K562 (cell line): ENCODE measurements around the gene HOXC12. TPM values are rescaled to one million over a fixed set of nuclear protein-coding genes. Genes with fewer than 3 reads are reported as not detected.

Experiments
- ATAC-seq: fragments of 200-7000 bp; cut with Tn5 transposase; 3 replicates; pipeline ENCODE4 v1.9.1; 2020; ENCODE audit warnings: moderate library complexity
- BruUV-seq: library from RNA; stranded (reverse); fragments of 400-500 nt; replicated peaks from 2 replicates; lab custom pipeline; 2021; lab: Mats Ljungman, UMichigan
- CTCF ChIA-PET: fragments of 300-600 bp; formaldehyde crosslinking; extraction: SDS; loops from one replicate; lab custom pipeline; 2021; ENCODE audit warnings: low intra/inter-chr PET ratio; lab: Yijun Ruan, JAX
- POLR2A ChIA-PET: fragments of 300-600, 350-650 bp; sonication (Branson Sonifier 250); formaldehyde crosslinking; extraction: SDS; loops from one replicate; lab custom pipeline; 2021; ENCODE audit warnings: antibody characterized with exemption, inconsistent platforms; lab: Yijun Ruan, JAX
- DNase-seq, 4 experiments: peaks; one replicate each; pipeline versions ENCODE4 v3.0.0 to v3.0.0-alpha.2; 2011 to 2018; ENCODE audit warnings: low spot score in 3 of 4, mixed read lengths in 3 of 4; ENCODE audit errors: extremely low read depth in 1 of 4
- FAIRE-seq: peaks from 2 replicates; lab custom pipeline; 2011; peaks lifted over from hg19 to GRCh38; lab: Jason Lieb, UNC
- H2AFZ ChIP-seq: 2 replicates; pipeline ENCODE4 v1.6.0; 2011; ENCODE audit warnings: low read depth, low read length, control low read depth, inconsistent platforms
- H3K27ac ChIP-seq: fragments of 200-600 bp; 3 replicates; pipeline ENCODE4 v1.8.0; 2011; ENCODE audit warnings: low read depth, mild to moderate bottlenecking, control low read depth, inconsistent platforms, low read length, moderate library complexity, mixed read lengths; ENCODE audit errors: extremely low read depth
- H3K27me3 ChIP-seq, 2 experiments: fragments of 300-600 bp in 1 of 2; 2 replicates in 1 of 2; 3 replicates in 1 of 2; pipeline versions ENCODE4 v1.6.0 to v1.8.0; 2011; ENCODE audit warnings: inconsistent platforms in 2 of 2, low read length in 2 of 2, mild to moderate bottlenecking in 1 of 2, mixed read lengths in 1 of 2, moderate library complexity in 1 of 2; ENCODE audit not compliant: control insufficient read depth in 2 of 2, insufficient read depth in 2 of 2
- H3K36me3 ChIP-seq: fragments of 300-600 bp; 3 replicates; pipeline ENCODE4 v1.8.0; 2011; ENCODE audit warnings: mild to moderate bottlenecking, low read length, inconsistent platforms; ENCODE audit not compliant: control insufficient read depth, insufficient read depth
- H3K4me1 ChIP-seq, 2 experiments: fragments of 200-600 bp in 1 of 2; replicated peaks in 1 of 2; 2 replicates in 1 of 2; 3 replicates in 1 of 2; pipeline versions ENCODE4 v1.5.1 to v1.8.0; 2011; ENCODE audit warnings: inconsistent platforms in 2 of 2, low read length in 2 of 2, mild to moderate bottlenecking in 1 of 2, mixed read lengths in 1 of 2, moderate library complexity in 1 of 2; ENCODE audit not compliant: control insufficient read depth in 2 of 2, insufficient read depth in 2 of 2
- H3K4me2 ChIP-seq: 2 replicates; pipeline ENCODE4 v1.6.1; 2011; ENCODE audit warnings: low read length, control low read depth, inconsistent platforms, mixed read lengths; ENCODE audit not compliant: insufficient read depth
- H3K4me3 ChIP-seq: fragments of 200-600 bp; sonication (generic), shearing (Covaris generic); 2 replicates; pipeline ENCODE4 v1.5.1; 2016; ENCODE audit warnings: control low read depth, inconsistent platforms
- H3K79me2 ChIP-seq: fragments of 200-600 bp; 3 replicates; pipeline ENCODE4 v1.8.0; 2011; ENCODE audit warnings: low read length, inconsistent platforms; ENCODE audit not compliant: control insufficient read depth, insufficient read depth
- H3K9ac ChIP-seq, 2 experiments: 2 replicates each; pipeline versions ENCODE4 v1.6.0 to v1.6.1; 2011; ENCODE audit warnings: low read depth in 2 of 2, low read length in 2 of 2, control low read depth in 1 of 2, inconsistent platforms in 1 of 2, mild to moderate bottlenecking in 1 of 2, mixed read lengths in 1 of 2; ENCODE audit not compliant: insufficient read depth in 1 of 2
- H3K9me1 ChIP-seq: one replicate; pipeline ENCODE4 v1.6.0; 2011; ENCODE audit warnings: inconsistent platforms, mild to moderate bottlenecking, low read length, moderate library complexity; ENCODE audit not compliant: control insufficient read depth, insufficient read depth
- H3K9me3 ChIP-seq: replicated peaks from 2 replicates; pipeline ENCODE4 v1.5.1; 2011; ENCODE audit warnings: low read depth, low read length, inconsistent platforms; ENCODE audit not compliant: control insufficient read depth, insufficient read depth
- H4K20me1 ChIP-seq: replicated peaks from 2 replicates; pipeline ENCODE4 v1.6.1; 2011; ENCODE audit warnings: low read length, inconsistent platforms, mixed read lengths; ENCODE audit not compliant: control insufficient read depth, insufficient read depth
- CHD4 ChIP-seq: fragments of 200-600 bp; sonication (generic); IDR thresholded peaks from 3 replicates; pipeline ENCODE4 v1.6.1; 2012; ENCODE audit warnings: low read depth, mild to moderate bottlenecking, mixed read lengths, low read length, inconsistent platforms; ENCODE audit not compliant: insufficient read depth, insufficient replicate concordance, poor library complexity, severe bottlenecking
- KDM4B ChIP-seq, 2 experiments: fragments of 450-650 bp in 1 of 2; sonication (generic) in 1 of 2; IDR thresholded peaks; 2 replicates each; pipeline ENCODE4 v1.6.1; 2016 to 2017; ENCODE audit warnings: borderline replicate concordance in 2 of 2, antibody characterized with exemption in 1 of 2, low read depth in 1 of 2, mild to moderate bottlenecking in 1 of 2
- NFXL1 ChIP-seq: fragments of 450-650 bp; formaldehyde crosslinking; IDR thresholded peaks from 2 replicates; pipeline ENCODE4 v1.4.0; 2021; ENCODE audit warnings: mild to moderate bottlenecking
- NKRF ChIP-seq: fragments of 450-650 bp; IDR thresholded peaks from 2 replicates; pipeline ENCODE4 v1.6.1; 2016; ENCODE audit warnings: borderline replicate concordance
- NR1H2 ChIP-seq: sonication (generic); formaldehyde crosslinking; IDR thresholded peaks from 2 replicates; pipeline ENCODE4 v1.4.0; 2020; ENCODE audit warnings: mild to moderate bottlenecking, missing genetic modification reagents
- PHB2 ChIP-seq: fragments of 450-650 bp; IDR thresholded peaks from 2 replicates; pipeline ENCODE4 v1.6.1; 2017; ENCODE audit warnings: low read depth
- PPARD ChIP-seq: fragments of 250-450 bp; sonication (Bioruptor Pico); IDR thresholded peaks from 2 replicates; pipeline ENCODE4 v1.8.0; 2022; ENCODE audit warnings: inconsistent platforms, mild to moderate bottlenecking, moderate library complexity
- RBM34 ChIP-seq: fragments of 200-400 bp; formaldehyde crosslinking; IDR thresholded peaks from 2 replicates; pipeline ENCODE4 v1.6.1; 2018; ENCODE audit warnings: low read length, borderline replicate concordance; ENCODE audit not compliant: insufficient read depth
- SP1 ChIP-seq: sonication (generic); formaldehyde crosslinking; IDR thresholded peaks from 2 replicates; pipeline ENCODE4 v1.8.1; 2022; ENCODE audit warnings: mild to moderate bottlenecking, missing genetic modification reagents
- ZKSCAN3 ChIP-seq: fragments of 250-450 bp; sonication (Bioruptor Pico); IDR thresholded peaks from 2 replicates; pipeline ENCODE4 v1.4.0; 2020
- ZNF253 ChIP-seq: fragments of 250-450 bp; sonication (Bioruptor Pico); conservative IDR thresholded peaks from 2 replicates; pipeline ENCODE4 v1.6.1; 2021; ENCODE audit warnings: mild to moderate bottlenecking
- ZNF583 ChIP-seq: fragments of 250-450 bp; sonication (Bioruptor Pico); IDR thresholded peaks from 2 replicates; pipeline ENCODE4 v1.4.0; 2020
- ZNF830 ChIP-seq: fragments of 250-450 bp; sonication (Bioruptor Pico); IDR thresholded peaks from 2 replicates; pipeline ENCODE4 v1.5.0; 2021; ENCODE audit warnings: mild to moderate bottlenecking
- WGBS: fragments of 100-300 bp; shearing (Covaris generic); methylation state at CpG from one replicate; pipeline ENCODE4 v1.1.6; 2016; ENCODE audit warnings: low coverage, mixed read lengths; ENCODE audit not compliant: insufficient coverage; ENCODE audit errors: missing lambda C conversion rate; 5-methylcytosine and 5-hydroxymethylcytosine counted together
- in situ Hi-C: fragments of 300-500 bp; cut with MboI; formaldehyde crosslinking; loops from 4 replicates; pipeline ENCODE4 v1.15.0; 2018; ENCODE audit warnings: inconsistent platforms, mixed read lengths
- intact Hi-C: fragments of 100-400 bp; cut with micrococcal nuclease; formaldehyde crosslinking; loops from 2 replicates; pipeline ENCODE4 v1.14.2; 2022
- polyA plus RNA-seq, 8 experiments: library from polyadenylated mRNA; depleted of rRNA in 4 of 8; stranded (reverse) in 5 of 8; unstranded in 3 of 8; fragments of >200 nt; fragmentation: Nextera tagmentation in 2 of 8; fragmentation: Illumina TruSeq in 1 of 8; extraction: Ambion mirVana in 2 of 8; extraction: Trizol in 1 of 8; gene quantifications; 2 replicates each; pipeline versions ENCODE4 v1.2.1 to v1.2.3, GENCODE V29; 2011 to 2014; ENCODE audit warnings: inconsistent platforms in 1 of 8, missing spikeins in 1 of 8
- total RNA-seq, 7 experiments: library from RNA; depleted of rRNA in 6 of 7; stranded (reverse); fragments of >200 nt in 6 of 7; fragmentation: Illumina TruSeq in 2 of 7; extraction: Trizol in 2 of 7; gene quantifications; 2 replicates each; pipeline versions ENCODE4 v1.2.1 to v1.2.3, GENCODE V29; 2011 to 2021; ENCODE audit warnings: low replicate concordance in 1 of 7
- TF ChIP-seq, protein P1 (sequence below): fragments of 250-450 bp; sonication (Bioruptor Pico); IDR thresholded peaks from 2 replicates; pipeline ENCODE4 v1.4.0; 2020
- TF ChIP-seq, protein P2 (sequence below): fragments of 250-450 bp; sonication (Bioruptor Pico); IDR thresholded peaks from 2 replicates; pipeline ENCODE4 v1.4.0; 2020; ENCODE audit warnings: mild to moderate bottlenecking, moderate library complexity

Gene HOXC12
- total and polyA plus RNA-seq, 9 of the 15 experiments (the other 6 are each of a cell fraction or from before 2014, with no cell fraction given), result 0.04 to 0.36 (median 0.11) TPM; not detected in 1

GRCh38 chr12:53999559-54000115 lies 44.9 kb downstream of the HOXC12 start:
- CTCF ChIA-PET, result no interaction called here
- under 1% methylated on average over 32 of the region's 35 CpGs for WGBS
- Histone ChIP-seq H3K79me2 (peaks cover 46% of the 10 kb centered on the region), H3K4me2 (peak overlapping the region; percentile 95), H3K4me3 (peak overlapping the region; percentile 71), H3K9me3 (no peaks in the 10 kb centered on the region), H2AFZ (peak overlapping the region; percentile 97), H4K20me1 (no peaks in the 10 kb centered on the region), H3K27ac (peak overlapping the region; percentile 94), H3K9ac (peak overlapping the region; percentile 94 to 99), H3K4me1 (peaks cover 38 to 78% of the 10 kb centered on the region in 2 experiments), H3K27me3 (no peaks in the 10 kb centered on the region), H3K9me1 (no peaks in the 10 kb centered on the region), H3K36me3 (no peaks in the 10 kb centered on the region)
- FAIRE-seq, result peak; percentile 67
- in situ Hi-C loops, result no loop called here
- POLR2A ChIA-PET, result interaction anchor here (0.7 to 5.6 kb wide), 16 partner anchors 8 to 288 kb away, joined by 3 to 43 read pairs (median 4); partner anchors contain the start of genes CBX5 and HOXC12
- BruUV-seq, result TSS peak; percentile 73
- ATAC-seq, result peak; percentile 23
- intact Hi-C loops, result loop anchor here (1.0 kb wide), 1 partner anchor 189 kb away; the partner anchor contains the start of gene SMUG1
- DNase-seq, result peak; percentile 77 to 91 (median 82)
- peak; percentile 34; the same call in 1 of the 2 replicates for TF ChIP-seq NKRF
- TF ChIP-seq ZNF583 (CRISPR knock-in tag), result no peak
- no peak for TF ChIP-seq CHD4
- no peak for TF ChIP-seq PPARD (CRISPR knock-in tag)
- TF ChIP-seq PHB2, result no peak
- TF ChIP-seq NFXL1 (CRISPR knock-in tag), result no peak
- no peak for TF ChIP-seq ZNF253
- TF ChIP-seq ZNF830 (CRISPR knock-in tag), result no peak
- TF ChIP-seq RBM34, result no peak
- TF ChIP-seq, protein P1, sequence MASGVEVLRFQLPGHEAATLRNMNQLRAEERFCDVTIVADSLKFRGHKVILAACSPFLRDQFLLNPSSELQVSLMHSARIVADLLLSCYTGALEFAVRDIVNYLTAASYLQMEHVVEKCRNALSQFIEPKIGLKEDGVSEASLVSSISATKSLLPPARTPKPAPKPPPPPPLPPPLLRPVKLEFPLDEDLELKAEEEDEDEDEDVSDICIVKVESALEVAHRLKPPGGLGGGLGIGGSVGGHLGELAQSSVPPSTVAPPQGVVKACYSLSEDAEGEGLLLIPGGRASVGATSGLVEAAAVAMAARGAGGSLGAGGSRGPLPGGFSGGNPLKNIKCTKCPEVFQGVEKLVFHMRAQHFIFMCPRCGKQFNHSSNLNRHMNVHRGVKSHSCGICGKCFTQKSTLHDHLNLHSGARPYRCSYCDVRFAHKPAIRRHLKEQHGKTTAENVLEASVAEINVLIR (CRISPR knock-in tag), result no peak
- no peak for TF ChIP-seq ZKSCAN3 (CRISPR knock-in tag)
- TF ChIP-seq KDM4B (IDR thresholded peaks at IDR 0.05; ENCODE audit: borderline replicate concordance in 2 of 2, low read depth in 1 of 2), result no peak
- TF ChIP-seq, protein P2, sequence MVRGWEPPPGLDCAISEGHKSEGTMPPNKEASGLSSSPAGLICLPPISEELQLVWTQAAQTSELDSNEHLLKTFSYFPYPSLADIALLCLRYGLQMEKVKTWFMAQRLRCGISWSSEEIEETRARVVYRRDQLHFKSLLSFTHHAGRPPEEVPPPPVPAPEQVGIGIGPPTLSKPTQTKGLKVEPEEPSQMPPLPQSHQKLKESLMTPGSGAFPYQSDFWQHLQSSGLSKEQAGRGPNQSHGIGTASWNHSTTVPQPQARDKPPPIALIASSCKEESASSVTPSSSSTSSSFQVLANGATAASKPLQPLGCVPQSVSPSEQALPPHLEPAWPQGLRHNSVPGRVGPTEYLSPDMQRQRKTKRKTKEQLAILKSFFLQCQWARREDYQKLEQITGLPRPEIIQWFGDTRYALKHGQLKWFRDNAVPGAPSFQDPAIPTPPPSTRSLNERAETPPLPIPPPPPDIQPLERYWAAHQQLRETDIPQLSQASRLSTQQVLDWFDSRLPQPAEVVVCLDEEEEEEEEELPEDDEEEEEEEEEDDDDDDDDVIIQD (CRISPR knock-in tag), result no peak
- no peak for TF ChIP-seq NR1H2
- no peak for TF ChIP-seq SP1 (CRISPR knock-in tag)
